ENCODE data around the gene FAM187B.

GRCh38 chr19:35219008-35219407 lies 9.5 kb downstream of the FAM187B start:
- no peak for TF ChIP-seq CTCF (conservative IDR thresholded peaks at IDR 0.05; ENCODE audit: low read depth in 2 of 2)
- no peak for TF ChIP-seq EZH2 (IDR thresholded peaks at IDR 0.05; ENCODE audit: low read depth, unreplicated experiment)
- TF ChIP-seq EZH2phosphoT487 (IDR thresholded peaks at IDR 0.05; ENCODE audit: unreplicated experiment): no peak
- no peak for TF ChIP-seq REST (IDR thresholded peaks at IDR 0.05; ENCODE audit: unreplicated experiment)
- no peak for TF ChIP-seq ETS1 (IDR thresholded peaks at IDR 0.05)
- TF ChIP-seq POLR2AphosphoS5 (IDR thresholded peaks at IDR 0.05; ENCODE audit: low read depth): no peak
- TF ChIP-seq ZNF331 (CRISPR knock-in tag; IDR thresholded peaks at IDR 0.05; ENCODE audit: low read depth): no peak
- no peak for TF ChIP-seq JUNB (IDR thresholded peaks at IDR 0.05; ENCODE audit: unreplicated experiment)
- no peak for TF ChIP-seq CREB1 (CRISPR knock-in tag; IDR thresholded peaks at IDR 0.05; ENCODE audit: low read depth)
- no peak for TF ChIP-seq STAT1 (IDR thresholded peaks at IDR 0.05; ENCODE audit: unreplicated experiment)
- TF ChIP-seq ZNF462 (CRISPR knock-in tag; IDR thresholded peaks at IDR 0.05): no peak
